SK-N-SH treated with all-trans-retinoic acid at 6 μM for 48 hours (cell line): ENCODE measurements around the gene ZNF385B.

Source experiments
- ISL1 ChIP-seq: fragments of 250-450 bp; sonication (Bioruptor Pico); IDR thresholded peaks from 2 replicates; pipeline ENCODE4 v2.1.2; 2022; ENCODE audit warnings: mild to moderate bottlenecking, moderate library complexity
- PATZ1 ChIP-seq: fragments of 250-450 bp; sonication (Bioruptor Pico); IDR thresholded peaks from 2 replicates; pipeline ENCODE4 v1.8.0; 2020; ENCODE audit warnings: mild to moderate bottlenecking, moderate library complexity, borderline replicate concordance
- RARB ChIP-seq: fragments of 250-450 bp; sonication (Bioruptor Pico); IDR thresholded peaks from 2 replicates; pipeline ENCODE4 v1.8.0; 2021; ENCODE audit warnings: mild to moderate bottlenecking, moderate library complexity

GRCh38 chr2:179745635-179746256, 115.7 kb downstream of the ZNF385B start:
- TF ChIP-seq ISL1 (no peak), PATZ1 (no peak), RARB (no peak)
